ENCODE results near the gene ACER3. TPM values are rescaled to one million over a fixed set of nuclear protein-coding genes. Genes with fewer than 3 reads are reported as not detected.
"Not testable (repeated sequence)": the region's sequence is repeated elsewhere in the genome, so short reads cannot be mapped to it uniquely, and the experiment has no call there.

Gene ACER3
- total RNA-seq, 1 donor from 2014 or later: 17.3 TPM

DNA sequence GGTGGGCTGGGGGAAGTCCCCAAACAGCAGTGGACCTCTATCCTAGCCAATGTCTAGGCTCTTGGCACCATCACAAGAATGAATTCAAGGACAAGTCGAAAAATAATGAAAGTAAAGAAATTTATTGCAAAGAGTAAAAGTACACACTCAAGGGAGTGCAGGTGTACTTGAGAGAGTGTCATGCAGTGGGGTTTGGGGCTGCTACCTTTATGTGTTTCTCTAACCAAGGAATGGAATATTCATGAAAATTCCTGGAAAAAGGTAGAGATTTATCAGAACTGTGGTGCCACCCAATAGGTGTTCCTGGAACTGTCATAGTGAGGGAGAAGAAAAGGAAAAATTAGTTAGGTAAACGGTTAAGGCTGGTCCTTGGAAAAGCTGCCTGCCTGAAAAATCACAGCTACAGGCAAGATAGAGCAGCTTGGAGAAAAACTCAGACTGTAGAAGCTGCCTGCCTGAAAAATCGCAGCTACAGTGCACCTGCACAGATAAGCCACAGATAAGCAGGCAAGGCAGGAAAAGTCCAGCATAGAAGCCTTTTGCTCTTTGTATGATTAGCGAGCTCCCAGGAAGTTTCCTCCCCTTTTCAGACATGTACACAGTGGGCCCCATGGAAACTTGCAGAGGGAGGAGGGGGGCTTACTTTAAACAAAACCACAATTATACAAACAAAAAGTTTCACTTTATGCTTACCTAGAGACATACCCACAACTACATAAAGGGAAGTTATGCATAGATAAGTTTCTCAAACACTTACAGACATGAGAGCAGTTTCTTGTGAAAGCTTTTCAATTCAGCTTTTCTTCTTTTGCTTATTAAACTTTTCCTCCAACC is 102.1 kb downstream of the ACER3 start:
- H3K4me1 ChIP-seq (ENCODE audit: insufficient read depth, low read length): no peaks in the 10 kb centered on the region
- no peaks in the 10 kb centered on the region for H4K20me1 ChIP-seq (ENCODE audit: insufficient read depth, low read length)
- H3K27ac ChIP-seq (ENCODE audit: low read depth, low read length): no peak overlapping the region
- Mint-ChIP-seq H3K27me3 (ENCODE audit: low read depth, unreplicated experiment) (no peaks in the 10 kb centered on the region), H3K4me3 (ENCODE audit: unreplicated experiment) (no peak overlapping the region), H3K9me3 (ENCODE audit: unreplicated experiment) (peaks cover 9% of the 10 kb centered on the region), H3K27ac (ENCODE audit: unreplicated experiment) (no peak overlapping the region), H3K36me3 (ENCODE audit: low read depth, unreplicated experiment) (peaks cover 19% of the 10 kb centered on the region), H3K4me1 (ENCODE audit: low read depth, unreplicated experiment) (no peaks in the 10 kb centered on the region)
- DNase-seq (ENCODE audit: low read depth) (no peak), FAIRE-seq (no peak)
- no peak overlapping the region for H2AFZ ChIP-seq (ENCODE audit: low read depth, low read length)
- no peak overlapping the region for H3K4me3 ChIP-seq (ENCODE audit: insufficient read depth, low read depth, low read length)
- no peaks in the 10 kb centered on the region for H3K9me3 ChIP-seq (ENCODE audit: insufficient read depth, low read depth, low read length)
- H3K79me2 ChIP-seq (ENCODE audit: insufficient read depth, low read length): no peaks in the 10 kb centered on the region
- TF ChIP-seq EZH2 (IDR thresholded peaks at IDR 0.05; ENCODE audit: insufficient read depth, low read length): no peak
- TF ChIP-seq, protein P1, sequence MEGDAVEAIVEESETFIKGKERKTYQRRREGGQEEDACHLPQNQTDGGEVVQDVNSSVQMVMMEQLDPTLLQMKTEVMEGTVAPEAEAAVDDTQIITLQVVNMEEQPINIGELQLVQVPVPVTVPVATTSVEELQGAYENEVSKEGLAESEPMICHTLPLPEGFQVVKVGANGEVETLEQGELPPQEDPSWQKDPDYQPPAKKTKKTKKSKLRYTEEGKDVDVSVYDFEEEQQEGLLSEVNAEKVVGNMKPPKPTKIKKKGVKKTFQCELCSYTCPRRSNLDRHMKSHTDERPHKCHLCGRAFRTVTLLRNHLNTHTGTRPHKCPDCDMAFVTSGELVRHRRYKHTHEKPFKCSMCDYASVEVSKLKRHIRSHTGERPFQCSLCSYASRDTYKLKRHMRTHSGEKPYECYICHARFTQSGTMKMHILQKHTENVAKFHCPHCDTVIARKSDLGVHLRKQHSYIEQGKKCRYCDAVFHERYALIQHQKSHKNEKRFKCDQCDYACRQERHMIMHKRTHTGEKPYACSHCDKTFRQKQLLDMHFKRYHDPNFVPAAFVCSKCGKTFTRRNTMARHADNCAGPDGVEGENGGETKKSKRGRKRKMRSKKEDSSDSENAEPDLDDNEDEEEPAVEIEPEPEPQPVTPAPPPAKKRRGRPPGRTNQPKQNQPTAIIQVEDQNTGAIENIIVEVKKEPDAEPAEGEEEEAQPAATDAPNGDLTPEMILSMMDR (IDR thresholded peaks at IDR 0.05; ENCODE audit: insufficient read depth, low read depth, low read length): no peak
- no peak overlapping the region for H3K9ac ChIP-seq (ENCODE audit: low read length)
- H3K36me3 ChIP-seq (ENCODE audit: insufficient read depth, low read length): no peaks in the 10 kb centered on the region
- H3K4me2 ChIP-seq (ENCODE audit: low read length): no peak overlapping the region
- no peaks in the 10 kb centered on the region for H3K27me3 ChIP-seq (ENCODE audit: insufficient read depth, low read length)

DNA sequence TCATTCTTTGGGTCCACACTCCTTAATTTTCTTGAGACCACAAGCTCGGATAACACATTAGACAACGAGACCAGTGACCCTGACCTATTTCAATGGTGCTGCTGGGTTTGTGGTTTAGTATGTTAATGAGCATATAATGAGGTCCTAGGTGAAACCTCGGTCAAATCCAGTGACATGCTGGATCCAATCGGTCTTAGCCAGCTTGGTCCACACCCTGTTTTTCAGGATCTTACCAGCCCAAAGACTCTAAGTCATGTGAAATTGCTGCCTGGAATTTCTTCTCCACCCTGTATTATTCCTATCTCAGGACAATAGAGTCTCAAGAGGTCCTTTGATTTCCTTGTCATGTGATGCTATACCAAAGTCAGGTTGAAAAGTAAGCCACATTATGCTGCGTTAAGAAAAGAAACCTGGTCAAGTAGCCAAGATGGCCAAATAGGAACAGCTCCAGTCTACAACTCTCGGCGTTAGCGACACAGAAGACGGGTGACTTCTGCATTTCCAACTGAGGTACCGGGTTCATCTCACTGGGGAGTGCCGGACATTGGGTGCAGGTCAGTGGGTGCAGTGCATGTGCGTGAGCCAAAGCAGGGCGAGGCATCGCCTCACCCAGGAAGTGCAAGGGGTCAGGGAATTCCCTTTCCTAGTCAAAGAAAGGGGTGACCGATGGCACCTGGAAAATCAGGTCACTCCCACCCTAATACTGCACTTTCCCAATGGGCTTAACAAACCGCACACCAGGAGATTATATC is 102.9 kb downstream of the ACER3 start:
- not testable (repeated sequence) for H3K4me3 Mint-ChIP-seq (ENCODE audit: unreplicated experiment); DNase-seq (ENCODE audit: low read depth); H3K4me3 ChIP-seq (ENCODE audit: insufficient read depth, low read depth, low read length); FAIRE-seq; H3K27me3 Mint-ChIP-seq (ENCODE audit: low read depth, unreplicated experiment); H3K4me2 ChIP-seq (ENCODE audit: low read length); H3K79me2 ChIP-seq (ENCODE audit: insufficient read depth, low read length); H3K9ac ChIP-seq (ENCODE audit: low read length); H4K20me1 ChIP-seq (ENCODE audit: insufficient read depth, low read length); H3K27ac Mint-ChIP-seq (ENCODE audit: unreplicated experiment); H2AFZ ChIP-seq (ENCODE audit: low read depth, low read length); H3K4me1 ChIP-seq (ENCODE audit: insufficient read depth, low read length); H3K9me3 ChIP-seq (ENCODE audit: insufficient read depth, low read depth, low read length); H3K36me3 ChIP-seq (ENCODE audit: insufficient read depth, low read length); H3K27me3 ChIP-seq (ENCODE audit: insufficient read depth, low read length); H3K9me3 Mint-ChIP-seq (ENCODE audit: unreplicated experiment); H3K27ac ChIP-seq (ENCODE audit: low read depth, low read length); H3K4me1 Mint-ChIP-seq (ENCODE audit: low read depth, unreplicated experiment)
- peaks cover 19% of the 10 kb centered on the region for H3K36me3 Mint-ChIP-seq (ENCODE audit: low read depth, unreplicated experiment)

DNA sequence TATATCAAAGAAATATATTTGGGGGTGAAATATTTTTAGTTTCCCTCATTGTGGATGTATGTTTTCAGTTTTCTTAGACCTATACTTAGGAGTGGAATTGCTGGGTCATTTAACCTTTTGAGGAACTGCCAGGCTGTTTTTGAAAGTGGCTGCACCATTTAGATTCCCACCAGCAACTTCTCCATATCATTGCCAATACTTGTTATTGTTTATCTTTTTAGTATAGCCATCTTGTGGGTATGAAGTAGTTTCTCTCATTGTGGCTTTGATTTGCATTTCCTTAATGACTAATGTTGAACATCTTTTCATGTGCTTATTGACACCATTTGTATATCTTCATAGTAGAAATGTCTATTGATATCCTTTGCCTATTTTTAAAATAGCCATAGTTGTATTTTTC is 111.3 kb downstream of the ACER3 start:
- H3K9me3 Mint-ChIP-seq (ENCODE audit: unreplicated experiment): no peaks in the 10 kb centered on the region
- H3K4me2 ChIP-seq (ENCODE audit: low read length): no peak overlapping the region
- no peaks in the 10 kb centered on the region for H3K79me2 ChIP-seq (ENCODE audit: insufficient read depth, low read length)
- no peak for TF ChIP-seq EZH2 (IDR thresholded peaks at IDR 0.05; ENCODE audit: insufficient read depth, low read length)
- TF ChIP-seq, protein P1 (IDR thresholded peaks at IDR 0.05; ENCODE audit: insufficient read depth, low read depth, low read length): no peak
- H3K9me3 ChIP-seq (ENCODE audit: insufficient read depth, low read depth, low read length): no peaks in the 10 kb centered on the region
- H3K36me3 ChIP-seq (ENCODE audit: insufficient read depth, low read length): no peaks in the 10 kb centered on the region
- H4K20me1 ChIP-seq (ENCODE audit: insufficient read depth, low read length): no peaks in the 10 kb centered on the region
- no peak overlapping the region for H3K27ac ChIP-seq (ENCODE audit: low read depth, low read length)
- DNase-seq (ENCODE audit: low read depth): no peak
- no peak overlapping the region for H3K4me3 Mint-ChIP-seq (ENCODE audit: unreplicated experiment)
- H3K36me3 Mint-ChIP-seq (ENCODE audit: low read depth, unreplicated experiment): no peaks in the 10 kb centered on the region
- H2AFZ ChIP-seq (ENCODE audit: low read depth, low read length): no peak overlapping the region
- no peak for FAIRE-seq
- no peaks in the 10 kb centered on the region for H3K4me1 ChIP-seq (ENCODE audit: insufficient read depth, low read length)
- H3K9ac ChIP-seq (ENCODE audit: low read length): no peak overlapping the region
- no peaks in the 10 kb centered on the region for H3K27me3 Mint-ChIP-seq (ENCODE audit: low read depth, unreplicated experiment)
- H3K4me3 ChIP-seq (ENCODE audit: insufficient read depth, low read depth, low read length): no peak overlapping the region
- no peak overlapping the region for H3K27ac Mint-ChIP-seq (ENCODE audit: unreplicated experiment)
- H3K4me1 Mint-ChIP-seq (ENCODE audit: low read depth, unreplicated experiment): no peaks in the 10 kb centered on the region
- no peaks in the 10 kb centered on the region for H3K27me3 ChIP-seq (ENCODE audit: insufficient read depth, low read length)

Data from astrocyte (in vitro differentiated cells and primary cell).